Osteoblast (primary cell): Measurements from ENCODE around the gene WWTR1. TPM values are rescaled to one million over a fixed set of nuclear protein-coding genes. Genes with fewer than 3 reads are reported as not detected.

Experiments used
- DNase-seq: peaks from one replicate; pipeline ENCODE4 v3.0.0; 2011; ENCODE audit warnings: low spot score, mixed read lengths; ENCODE audit not compliant: insufficient read length; ENCODE audit errors: missing footprints
- H2AFZ ChIP-seq: 2 replicates; pipeline ENCODE4 v1.6.0; 2011; ENCODE audit warnings: mild to moderate bottlenecking, low read length
- H3K27ac ChIP-seq: 2 replicates; pipeline ENCODE4 v1.5.1; 2011; ENCODE audit warnings: mild to moderate bottlenecking, low read depth, low read length, moderate library complexity
- H3K27me3 ChIP-seq: 2 replicates; pipeline ENCODE4 v1.6.0; 2012; ENCODE audit warnings: mild to moderate bottlenecking, control low read depth, inconsistent platforms, low read length, moderate library complexity; ENCODE audit not compliant: insufficient read depth
- H3K36me3 ChIP-seq: 2 replicates; pipeline ENCODE4 v1.5.1; 2011; ENCODE audit warnings: mild to moderate bottlenecking, low read length, control low read depth, moderate library complexity; ENCODE audit not compliant: insufficient read depth
- H3K4me1 ChIP-seq: 2 replicates; pipeline ENCODE4 v1.5.1; 2011; ENCODE audit warnings: mild to moderate bottlenecking, low read length, control low read depth, moderate library complexity; ENCODE audit not compliant: insufficient read depth
- H3K4me2 ChIP-seq: 2 replicates; pipeline ENCODE4 v1.6.0; 2011; ENCODE audit warnings: mild to moderate bottlenecking, low read length; ENCODE audit not compliant: insufficient read depth
- H3K4me3 ChIP-seq: fragments of 200-600 bp; sonication (generic); 3 replicates; pipeline ENCODE4 v1.5.1; 2012; ENCODE audit warnings: mild to moderate bottlenecking, low read length, inconsistent platforms; ENCODE audit not compliant: insufficient read depth
- H3K79me2 ChIP-seq: 2 replicates; pipeline ENCODE4 v1.6.0; 2012; ENCODE audit warnings: mild to moderate bottlenecking, low read length, control low read depth, inconsistent platforms; ENCODE audit not compliant: insufficient read depth
- H3K9me3 ChIP-seq: 2 replicates; pipeline ENCODE4 v1.5.1; 2011; ENCODE audit warnings: low read depth, low read length, control low read depth
- H4K20me1 ChIP-seq: 2 replicates; pipeline ENCODE4 v1.6.0; 2012; ENCODE audit warnings: mild to moderate bottlenecking, low read length, control low read depth; ENCODE audit not compliant: insufficient read depth
- CTCF ChIP-seq: IDR thresholded peaks from 2 replicates; pipeline ENCODE4 v1.5.1; 2011; ENCODE audit warnings: mild to moderate bottlenecking, low read depth, low read length, moderate library complexity; ENCODE audit errors: extremely low read depth
- total RNA-seq: library from RNA; depleted of rRNA; stranded (reverse); fragments of >200 nt; gene quantifications from 2 replicates; pipeline ENCODE4 v1.2.3, GENCODE V29; 2012

WWTR1 gene
- total RNA-seq, 1 donor: 84.7 TPM

- Histone ChIP-seq H2AFZ (no peak overlapping the region), H4K20me1 (peaks cover 6% of the 10 kb centered on the region), H3K9me3 (no peaks in the 10 kb centered on the region), H3K79me2 (peaks cover 78% of the 10 kb centered on the region), H3K4me2 (peak overlapping the region; percentile 71), H3K4me1 (peaks cover 86% of the 10 kb centered on the region), H3K27me3 (no peaks in the 10 kb centered on the region), H3K27ac (peak overlapping the region; percentile 94), H3K4me3 (peak overlapping the region; percentile 3), H3K36me3 (no peaks in the 10 kb centered on the region)
- peak; percentile 55 for DNase-seq
- TF ChIP-seq CTCF: no peak
Measured at GRCh38 chr3:149581681-149582370, 76.0 kb downstream of the WWTR1 start.

- Histone ChIP-seq H3K4me1 (peaks cover 86% of the 10 kb centered on the region), H3K79me2 (peaks cover 72% of the 10 kb centered on the region), H2AFZ (no peak overlapping the region), H3K4me2 (peak overlapping the region; percentile 71), H4K20me1 (peaks cover 3% of the 10 kb centered on the region), H3K27me3 (no peaks in the 10 kb centered on the region), H3K4me3 (peak overlapping the region; percentile 3), H3K9me3 (no peaks in the 10 kb centered on the region), H3K27ac (peak overlapping the region; percentile 94), H3K36me3 (no peaks in the 10 kb centered on the region)
- TF ChIP-seq CTCF: no peak
- no peak for DNase-seq
Measured at GRCh38 chr3:149581248-149581647, 76.6 kb downstream of the WWTR1 start.

- no peak for TF ChIP-seq CTCF
- H3K79me2 ChIP-seq: peaks cover 60% of the 10 kb centered on the region
Measured at GRCh38 chr3:149579838-149580542, 77.8 kb downstream of the WWTR1 start.

GRCh38 chr3:149579161-149579560 is 78.7 kb downstream of the WWTR1 start:
- Histone ChIP-seq H3K4me2 (peak overlapping the region; percentile 4), H3K27me3 (no peaks in the 10 kb centered on the region), H3K27ac (peak overlapping the region; percentile 94), H4K20me1 (peaks cover 3% of the 10 kb centered on the region), H3K4me1 (peaks cover 88% of the 10 kb centered on the region), H2AFZ (no peak overlapping the region), H3K79me2 (peaks cover 55% of the 10 kb centered on the region), H3K36me3 (no peaks in the 10 kb centered on the region), H3K4me3 (no peak overlapping the region), H3K9me3 (no peaks in the 10 kb centered on the region)
- TF ChIP-seq CTCF: no peak
- no peak for DNase-seq

More at GRCh38 chr3:149579838-149580542, 77.8 kb downstream of the WWTR1 start:
- H3K9me3 ChIP-seq: no peaks in the 10 kb centered on the region
- no peak overlapping the region for H2AFZ ChIP-seq
- peaks cover 3% of the 10 kb centered on the region for H4K20me1 ChIP-seq
- no peak overlapping the region for H3K4me3 ChIP-seq
- no peaks in the 10 kb centered on the region for H3K36me3 ChIP-seq
- peak overlapping the region; percentile 94 for H3K27ac ChIP-seq
- DNase-seq: peak; percentile 68
- H3K4me2 ChIP-seq: peak overlapping the region; percentile 4
- H3K27me3 ChIP-seq: no peaks in the 10 kb centered on the region
- H3K4me1 ChIP-seq: peaks cover 89% of the 10 kb centered on the region
